ENCODE results near the gene CACNG5.

The CACNG5 gene

DNA sequence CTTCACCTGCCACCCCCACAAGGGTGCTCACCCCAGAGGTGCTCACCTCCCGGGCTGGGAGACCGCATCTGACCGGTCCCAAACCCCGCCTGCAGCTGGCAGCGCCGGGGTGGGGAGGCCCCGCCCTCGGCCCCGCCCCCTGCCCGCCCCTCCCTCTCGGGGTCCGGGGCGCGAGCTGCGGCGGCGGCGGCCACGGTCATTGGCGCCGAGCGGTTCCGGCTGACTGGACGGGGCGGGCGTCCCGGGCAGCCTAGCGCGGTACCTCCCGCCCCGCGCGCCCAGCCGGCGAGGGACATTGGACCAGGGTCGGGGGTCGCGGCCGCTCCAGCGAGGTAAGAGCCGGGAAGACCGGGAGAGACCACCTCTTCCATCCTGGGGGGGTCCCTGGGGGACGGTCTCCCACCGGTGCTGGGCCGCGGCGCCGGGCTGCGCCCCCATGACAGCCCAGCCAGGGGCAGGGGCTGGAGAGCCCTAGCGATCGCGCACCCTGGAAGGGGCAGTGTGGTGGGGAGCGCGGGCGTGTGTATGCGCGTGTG, at the start of gene CACNG5:
Gene CACNG5 (plus strand): TSS at position 199 of the 536 bp plus-strand sequence. CDS start 42,216 bp downstream, outside the sequence.
- DNase-seq = no peak

- no peak for DNase-seq
Measured at GRCh38 chr17:66786107-66786506, 48.8 kb upstream of the CACNG5 start.

GRCh38 chr17:66787914-66788313, 47.0 kb upstream of the CACNG5 start:
- no peak for DNase-seq

- no peak for DNase-seq
Measured at GRCh38 chr17:66789093-66789492, 45.8 kb upstream of the CACNG5 start.

- no peak for DNase-seq
Measured at GRCh38 chr17:66789961-66790437, 44.9 kb upstream of the CACNG5 start.

- no peak for DNase-seq
Measured at GRCh38 chr17:66790501-66791061, 44.3 kb upstream of the CACNG5 start.

GRCh38 chr17:66791347-66791746, 43.6 kb upstream of the CACNG5 start:
- DNase-seq = no peak

GRCh38 chr17:66793814-66794213, 41.1 kb upstream of the CACNG5 start:
- DNase-seq = no peak

- DNase-seq = no peak
Measured at GRCh38 chr17:66795486-66795885, 39.4 kb upstream of the CACNG5 start.

DNA sequence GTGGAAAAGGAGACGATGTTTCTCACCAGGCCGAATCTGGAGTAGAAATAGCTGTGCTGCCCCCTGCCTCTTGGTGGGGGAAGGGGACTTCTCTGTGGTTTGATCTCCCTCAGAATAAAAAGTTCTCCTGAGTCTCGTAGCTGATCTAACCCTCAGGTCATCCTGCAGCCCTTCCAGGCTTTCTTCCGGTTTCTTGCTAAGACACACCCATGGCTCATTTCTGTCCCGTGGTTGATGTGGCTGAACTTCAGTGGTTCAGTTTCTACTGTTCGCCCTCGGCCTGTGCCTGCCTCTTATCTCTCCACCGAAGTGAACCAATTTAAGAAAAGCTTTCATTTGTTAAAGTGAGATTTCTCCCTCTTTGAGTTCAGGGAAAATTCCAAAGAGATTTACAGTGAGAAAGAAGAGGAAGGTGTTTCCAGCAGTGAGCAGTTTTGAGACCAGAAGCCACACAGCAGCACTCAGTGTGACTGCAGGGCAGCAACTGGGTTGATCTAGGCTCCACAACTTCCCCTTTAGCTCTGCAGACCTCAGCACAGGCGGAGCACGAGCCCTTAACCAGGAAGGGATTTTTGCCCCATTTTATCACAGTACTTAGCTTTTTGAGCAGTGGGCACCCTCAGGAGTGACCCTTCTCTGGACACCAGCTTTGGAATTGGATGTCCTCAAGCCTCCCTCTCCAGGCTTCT, 34.9 kb upstream of the CACNG5 start:
- DNase-seq = no peak

DNA sequence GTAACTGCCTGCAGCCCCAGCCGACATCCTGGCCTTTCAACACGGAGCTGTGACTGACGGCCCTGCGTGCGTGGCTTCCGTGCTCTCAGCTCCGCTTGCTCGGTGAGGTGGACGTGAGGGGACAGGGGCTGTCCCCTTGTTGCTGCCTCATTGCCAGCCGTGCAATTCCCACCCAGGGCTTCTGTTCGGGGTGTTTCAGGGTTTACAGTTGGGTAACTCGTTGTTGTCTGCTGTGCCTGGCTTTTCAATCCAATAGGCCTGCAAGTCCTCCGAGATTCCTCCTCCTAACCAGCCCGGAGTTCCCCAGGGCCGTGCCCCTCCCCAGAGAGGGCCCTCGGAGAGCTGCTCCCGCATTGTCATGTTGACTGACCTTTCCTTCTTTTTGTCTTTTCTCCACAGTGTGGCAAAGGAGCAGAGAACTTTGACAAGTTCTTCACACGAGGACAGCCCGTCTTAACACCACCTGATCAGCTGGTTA, 31.4 kb upstream of the CACNG5 start:
- DNase-seq = no peak

- no peak for DNase-seq
Measured at GRCh38 chr17:66805567-66805966, 29.4 kb upstream of the CACNG5 start.

DNA sequence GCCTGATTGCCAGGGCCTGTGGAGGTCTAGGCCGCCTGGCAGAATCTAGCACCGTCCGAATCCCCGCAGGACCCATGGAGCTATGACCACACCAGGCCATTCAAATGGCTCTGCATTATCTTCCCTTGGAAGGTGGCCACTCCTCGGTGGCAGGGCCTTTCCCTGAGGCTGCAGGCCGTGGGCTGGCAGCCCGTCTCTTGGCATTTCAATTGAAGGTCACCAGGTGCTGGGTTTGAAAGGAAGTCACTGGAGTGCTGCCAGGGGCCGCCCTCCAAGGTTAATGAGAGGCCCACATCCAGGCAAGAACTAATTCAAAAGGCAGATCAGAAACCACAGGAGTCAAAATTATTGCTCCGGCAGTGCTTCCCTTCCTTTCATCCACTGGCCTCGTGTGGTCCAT, 27.7 kb upstream of the CACNG5 start:
- no peak for DNase-seq

DNA sequence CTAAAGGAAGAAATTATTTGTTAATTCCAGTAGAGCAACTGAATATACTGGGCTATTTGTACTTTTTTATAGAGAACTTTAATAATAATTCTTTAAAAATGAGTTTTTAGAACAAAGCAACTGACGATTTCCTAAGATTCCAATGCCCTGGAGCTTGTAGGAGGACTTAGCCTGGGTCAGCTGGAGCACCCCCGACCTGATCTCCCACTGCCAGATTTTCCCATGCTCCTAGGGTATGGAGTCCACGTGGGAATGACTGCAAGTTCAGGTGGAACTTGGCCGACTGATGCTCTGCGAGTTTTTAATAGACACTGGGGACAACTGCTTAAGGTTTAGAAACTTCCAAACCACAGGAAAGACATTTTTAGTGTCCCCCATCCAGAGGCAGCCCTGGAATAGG, 25.5 kb upstream of the CACNG5 start:
- no peak for DNase-seq

GRCh38 chr17:66810951-66811682, 23.8 kb upstream of the CACNG5 start:
- DNase-seq = no peak

DNA sequence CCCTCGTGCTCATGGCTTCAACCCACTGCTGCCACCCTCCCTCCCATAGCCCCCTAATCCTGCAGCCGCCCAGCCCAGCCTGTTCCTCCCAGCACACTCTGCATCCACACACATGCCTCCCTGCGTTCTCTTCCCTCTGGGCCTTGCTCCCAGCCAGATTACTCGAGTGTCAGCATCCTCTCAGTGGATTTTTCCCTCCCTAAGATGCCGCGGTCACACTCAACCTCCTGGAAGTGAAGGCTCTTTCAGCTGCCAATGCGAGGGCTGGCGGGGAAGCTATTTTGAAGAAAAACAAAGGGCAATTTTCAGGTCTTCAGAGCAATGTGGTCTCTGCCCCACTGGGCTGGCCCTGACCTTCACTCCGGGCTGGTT, 23.2 kb upstream of the CACNG5 start:
- DNase-seq = no peak

GRCh38 chr17:66812571-66812970, 22.3 kb upstream of the CACNG5 start:
- no peak for DNase-seq

DNA sequence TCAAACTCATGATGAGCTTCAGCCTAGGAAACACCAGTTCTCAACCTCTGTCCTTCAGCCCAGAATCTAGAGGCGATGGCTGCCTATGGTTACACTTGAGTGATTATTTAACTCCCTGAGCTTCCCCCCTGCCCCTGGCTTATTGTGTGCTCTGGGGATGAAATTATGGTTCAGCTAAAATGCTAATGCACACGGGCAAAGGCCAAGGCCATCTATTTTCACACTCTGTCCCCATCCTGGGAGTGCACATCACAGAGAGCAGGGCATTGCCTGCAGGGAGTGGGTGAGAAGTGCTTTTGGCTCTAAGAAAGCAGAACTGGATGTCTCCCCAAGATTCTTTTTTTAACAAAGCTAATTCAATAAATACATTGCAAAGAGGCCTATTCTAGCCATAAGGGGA, 21.6 kb upstream of the CACNG5 start:
- DNase-seq = no peak

- DNase-seq = no peak
Measured at GRCh38 chr17:66814026-66814425, 20.9 kb upstream of the CACNG5 start.

- no peak for DNase-seq
Measured at GRCh38 chr17:66814570-66814969, 20.3 kb upstream of the CACNG5 start.

- no peak for DNase-seq
Measured at GRCh38 chr17:66817750-66818149, 17.2 kb upstream of the CACNG5 start.

GRCh38 chr17:66819466-66819865, 15.5 kb upstream of the CACNG5 start:
- no peak for DNase-seq

GRCh38 chr17:66822009-66822408, 12.9 kb upstream of the CACNG5 start:
- DNase-seq = no peak

DNA sequence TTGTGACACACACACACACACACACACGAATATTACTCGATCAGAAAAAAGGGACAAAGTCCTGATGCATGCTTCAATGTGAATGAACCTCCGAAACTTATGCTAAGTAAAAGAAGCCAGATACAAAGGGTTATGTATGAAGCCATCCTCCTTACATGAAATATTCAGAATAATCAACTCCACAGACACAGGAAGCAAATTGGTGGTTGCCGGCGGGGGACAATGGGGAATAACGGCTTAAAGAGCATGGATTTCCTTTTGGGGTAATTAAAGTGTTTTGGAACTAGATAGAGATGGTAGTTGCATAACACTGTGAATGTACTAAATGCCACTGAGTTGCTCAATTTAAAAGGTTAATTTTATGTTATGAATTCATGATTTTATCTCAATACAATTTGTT, 8.1 kb upstream of the CACNG5 start:
- no peak for DNase-seq
